ENCODE results near the gene FGF12.

Gene FGF12

GRCh38 chr3:192417559-192418055, 309.7 kb downstream of the FGF12 start:
- no peak overlapping the region for H3K4me3 ChIP-seq (ENCODE audit: low read depth, low read length)
- TF ChIP-seq, protein P1, sequence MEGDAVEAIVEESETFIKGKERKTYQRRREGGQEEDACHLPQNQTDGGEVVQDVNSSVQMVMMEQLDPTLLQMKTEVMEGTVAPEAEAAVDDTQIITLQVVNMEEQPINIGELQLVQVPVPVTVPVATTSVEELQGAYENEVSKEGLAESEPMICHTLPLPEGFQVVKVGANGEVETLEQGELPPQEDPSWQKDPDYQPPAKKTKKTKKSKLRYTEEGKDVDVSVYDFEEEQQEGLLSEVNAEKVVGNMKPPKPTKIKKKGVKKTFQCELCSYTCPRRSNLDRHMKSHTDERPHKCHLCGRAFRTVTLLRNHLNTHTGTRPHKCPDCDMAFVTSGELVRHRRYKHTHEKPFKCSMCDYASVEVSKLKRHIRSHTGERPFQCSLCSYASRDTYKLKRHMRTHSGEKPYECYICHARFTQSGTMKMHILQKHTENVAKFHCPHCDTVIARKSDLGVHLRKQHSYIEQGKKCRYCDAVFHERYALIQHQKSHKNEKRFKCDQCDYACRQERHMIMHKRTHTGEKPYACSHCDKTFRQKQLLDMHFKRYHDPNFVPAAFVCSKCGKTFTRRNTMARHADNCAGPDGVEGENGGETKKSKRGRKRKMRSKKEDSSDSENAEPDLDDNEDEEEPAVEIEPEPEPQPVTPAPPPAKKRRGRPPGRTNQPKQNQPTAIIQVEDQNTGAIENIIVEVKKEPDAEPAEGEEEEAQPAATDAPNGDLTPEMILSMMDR (IDR thresholded peaks at IDR 0.05; ENCODE audit: low read depth, low read length) = no peak

DNA sequence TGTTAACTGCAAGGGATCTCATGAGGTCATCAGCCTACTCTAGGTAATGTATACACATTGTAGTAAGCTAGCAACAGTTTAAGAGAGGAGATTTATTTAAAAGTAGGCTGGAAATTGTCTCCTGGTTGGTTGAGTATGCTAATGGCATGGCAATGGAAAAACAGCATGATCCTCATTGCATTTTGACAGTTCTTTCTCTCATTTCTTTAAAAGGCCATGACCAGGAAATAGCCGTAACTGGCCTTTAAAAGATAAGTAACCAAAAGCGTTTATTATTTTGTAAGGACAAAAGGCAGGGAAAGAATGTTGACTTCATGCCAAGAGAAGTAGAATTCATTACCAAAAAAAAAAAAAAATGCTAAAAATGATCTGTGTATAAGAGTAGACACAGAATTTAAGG, 310.3 kb downstream of the FGF12 start:
- TF ChIP-seq, protein P1 (IDR thresholded peaks at IDR 0.05; ENCODE audit: low read depth, low read length) = no peak
- H3K4me3 ChIP-seq (ENCODE audit: low read depth, low read length) = no peak overlapping the region

- H3K4me3 ChIP-seq (ENCODE audit: low read depth, low read length) = no peak overlapping the region
- TF ChIP-seq, protein P1 (IDR thresholded peaks at IDR 0.05; ENCODE audit: low read depth, low read length) = no peak
Measured at GRCh38 chr3:192413461-192413860, 313.9 kb downstream of the FGF12 start.

DNA sequence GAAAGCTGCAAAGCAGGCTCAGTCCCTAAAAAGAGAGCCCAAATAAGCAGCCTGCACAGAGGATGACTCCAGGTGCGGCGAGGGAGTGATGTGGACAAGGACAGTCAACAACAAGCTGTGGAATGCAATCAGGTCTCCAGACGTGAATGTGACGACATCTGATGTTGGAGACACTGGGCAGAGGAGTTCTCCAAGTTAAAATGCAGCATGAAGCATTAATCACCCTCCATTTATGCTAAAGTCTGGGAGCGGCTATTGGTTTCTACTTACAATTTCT, 316.7 kb downstream of the FGF12 start:
- TF ChIP-seq, protein P1 (IDR thresholded peaks at IDR 0.05; ENCODE audit: low read depth, low read length) = no peak

DNA sequence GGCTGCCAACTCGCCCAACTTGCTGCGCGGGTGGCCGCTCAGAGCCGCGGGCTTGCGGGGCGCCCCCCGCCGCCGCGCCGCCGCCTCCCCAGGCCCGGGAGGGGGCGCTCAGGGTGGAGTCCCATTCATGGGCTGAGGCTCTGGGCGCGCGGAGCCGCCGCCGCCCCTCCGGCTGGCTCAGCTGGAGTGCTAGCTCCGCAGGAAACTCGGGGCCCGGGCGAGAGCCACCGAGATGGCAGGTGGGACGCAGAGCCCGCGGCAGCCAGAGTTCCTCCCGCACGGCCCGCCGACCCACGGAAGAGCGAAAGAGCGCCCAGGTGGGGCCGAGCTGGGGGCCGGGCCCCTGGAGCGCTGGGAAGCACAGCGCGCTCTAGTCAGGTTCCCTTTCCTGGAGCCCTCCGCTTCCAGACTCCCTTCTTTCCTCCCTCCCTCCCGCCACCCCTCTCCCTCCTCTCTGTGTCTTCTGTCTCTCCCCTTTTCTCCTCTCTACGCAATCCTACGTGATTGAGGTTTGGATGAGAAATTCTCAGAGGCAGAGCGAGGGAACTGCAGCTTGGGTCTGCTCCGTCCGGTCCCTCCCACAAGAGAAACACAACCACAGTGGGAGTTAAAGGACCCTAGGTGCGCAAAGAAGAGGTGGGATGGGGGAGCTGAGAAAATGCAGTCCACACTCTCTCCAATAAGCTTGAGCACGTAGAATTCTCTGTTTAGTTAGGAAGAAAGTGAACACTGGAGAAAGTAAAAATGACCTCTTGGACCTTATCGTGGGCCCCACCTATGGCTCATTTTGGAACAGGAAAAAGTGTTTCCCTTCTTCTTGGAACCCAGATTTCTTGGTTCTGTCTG, 317.3 kb downstream of the FGF12 start:
- TF ChIP-seq, protein P1 (IDR thresholded peaks at IDR 0.05; ENCODE audit: low read depth, low read length) = no peak
- H3K4me3 ChIP-seq (ENCODE audit: low read depth, low read length) = no peak overlapping the region

More for the DNA sequence above, 316.7 kb downstream of the FGF12 start:
- H3K4me3 ChIP-seq (ENCODE audit: low read depth, low read length) = no peak overlapping the region

GRCh38 chr3:192409201-192409837, 318.0 kb downstream of the FGF12 start:
- no peak overlapping the region for H3K4me3 ChIP-seq (ENCODE audit: low read depth, low read length)

More at GRCh38 chr3:192409201-192409837, 318.0 kb downstream of the FGF12 start:
- TF ChIP-seq, protein P1 (IDR thresholded peaks at IDR 0.05; ENCODE audit: low read depth, low read length) = no peak

Data from WI38 (cell line).